Lung (tissue), 12 donors: ENCODE data around the gene CCNY. TPM values are rescaled to one million over a fixed set of nuclear protein-coding genes. Genes with fewer than 3 reads are reported as not detected.

Experiments used
- ATAC-seq: fragments of 200-7000 bp; cut with Tn5 transposase; one replicate; pipeline ENCODE4 v1.9.1; 2020; ENCODE audit warnings: moderate number of reproducible peaks; ENCODE audit not compliant: insufficient read depth, low FRiP score
- DNase-seq, 3 donors: peaks; one replicate each; pipeline ENCODE4 v3.0.0-alpha.2; 2013 to 2017
- H3K27ac ChIP-seq, 2 donors: one replicate each; pipeline ENCODE4 v1.5.1; 2013; ENCODE audit warnings: mild to moderate bottlenecking in 2 of 2, moderate library complexity in 2 of 2, control low read depth in 1 of 2, inconsistent platforms in 1 of 2, low read depth in 1 of 2, low read length in 1 of 2
- H3K27me3 ChIP-seq, 3 donors: one replicate each; pipeline ENCODE4 v1.5.1; 2013; ENCODE audit warnings: low read length in 2 of 3; ENCODE audit not compliant: control insufficient read depth in 3 of 3, insufficient read depth in 3 of 3
- H3K36me3 ChIP-seq, 4 donors: one replicate each; pipeline ENCODE4 v1.5.1; 2013; ENCODE audit warnings: low read length in 4 of 4, mild to moderate bottlenecking in 1 of 4, moderate library complexity in 1 of 4; ENCODE audit not compliant: control insufficient read depth in 4 of 4, insufficient read depth in 4 of 4
- H3K4me1 ChIP-seq, 5 donors: one replicate each; pipeline ENCODE4 v1.5.1; 2013; ENCODE audit warnings: low read length in 5 of 5, mild to moderate bottlenecking in 2 of 5, moderate library complexity in 1 of 5; ENCODE audit not compliant: control insufficient read depth in 5 of 5, insufficient read depth in 5 of 5
- H3K4me3 ChIP-seq: one replicate; pipeline ENCODE4 v1.5.1; 2013; ENCODE audit warnings: mild to moderate bottlenecking, control low read depth, moderate library complexity
- H3K9ac ChIP-seq, 2 donors: one replicate each; pipeline ENCODE4 v1.5.1; 2013; ENCODE audit warnings: low read length in 2 of 2, control low read depth in 1 of 2; ENCODE audit not compliant: insufficient read depth in 1 of 2
- H3K9me3 ChIP-seq, 4 donors: one replicate each; pipeline ENCODE4 v1.5.1; 2013; ENCODE audit warnings: low read length in 3 of 4, mild to moderate bottlenecking in 1 of 4, moderate library complexity in 1 of 4; ENCODE audit not compliant: control insufficient read depth in 4 of 4, insufficient read depth in 3 of 4
- WGBS, 2 donors: extraction: QIAGEN DNeasy Blood & Tissue Kit; methylation state at CpG; one replicate each; pipeline ENCODE4 v1.1.7; 2013; 5-methylcytosine and 5-hydroxymethylcytosine counted together
- polyA plus RNA-seq, 2 donors: library from polyadenylated mRNA; stranded (reverse); fragments of 200-250 nt; gene quantifications; one replicate each; pipeline ENCODE4 v1.2.1, GENCODE V29; 2013
- total RNA-seq, 2 donors: library from RNA; depleted of rRNA in 1 of 2; stranded (reverse); fragments of >200 nt in 1 of 2; gene quantifications; one replicate each; pipeline ENCODE4 v1.2.1, GENCODE V29; 2014 to 2021
- TF ChIP-seq, protein P1 (sequence below): IDR thresholded peaks from 2 replicates; pipeline ENCODE4 v1.5.1; 2012; ENCODE audit warnings: mild to moderate bottlenecking; ENCODE audit errors: control extremely low read depth, extremely low read depth
- donor health status: control.
- donor health status: control.
- donor health status: Bipolar disorder and iron deficiency.
- donor health status: healthy.
- donor health status: DM: yes; HTN: yes; CAD: no.

CCNY gene
- total and polyA plus RNA-seq, 4 donors: 26.6 to 63.0 (median 38.8) TPM

DNA sequence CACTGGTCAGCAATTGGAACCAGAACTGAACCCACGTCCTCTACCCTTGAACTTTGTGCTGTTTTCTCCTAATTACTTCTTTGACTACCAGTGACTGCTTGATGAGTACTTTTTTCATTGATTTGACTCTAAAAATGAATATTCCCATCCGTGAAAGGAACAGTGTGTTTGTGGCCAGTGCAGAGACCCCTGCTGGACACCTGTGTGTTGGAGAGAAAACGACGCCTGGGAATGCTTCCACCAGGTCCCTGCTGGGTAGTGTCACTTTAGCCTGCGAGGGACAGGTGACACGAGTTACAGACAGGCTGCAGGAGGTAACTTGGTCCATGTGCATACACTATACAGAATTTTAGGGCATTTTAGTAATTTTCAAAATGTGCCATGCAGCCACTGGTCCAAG, 262.1 kb downstream of the CCNY start:
- DNase-seq (no peak), ATAC-seq (no peak)
- Histone ChIP-seq H3K4me3 (no peak overlapping the region), H3K27ac (no peak overlapping the region), H3K9ac (no peak overlapping the region), H3K4me1 (peaks cover 0 to 1% (median 0%) of the 10 kb centered on the region in 5 donors), H3K36me3 (no peaks in the 10 kb centered on the region), H3K9me3 (peaks cover 0 to 7% (median 0%) of the 10 kb centered on the region in 4 donors), H3K27me3 (no peaks in the 10 kb centered on the region)
- TF ChIP-seq, protein P1, sequence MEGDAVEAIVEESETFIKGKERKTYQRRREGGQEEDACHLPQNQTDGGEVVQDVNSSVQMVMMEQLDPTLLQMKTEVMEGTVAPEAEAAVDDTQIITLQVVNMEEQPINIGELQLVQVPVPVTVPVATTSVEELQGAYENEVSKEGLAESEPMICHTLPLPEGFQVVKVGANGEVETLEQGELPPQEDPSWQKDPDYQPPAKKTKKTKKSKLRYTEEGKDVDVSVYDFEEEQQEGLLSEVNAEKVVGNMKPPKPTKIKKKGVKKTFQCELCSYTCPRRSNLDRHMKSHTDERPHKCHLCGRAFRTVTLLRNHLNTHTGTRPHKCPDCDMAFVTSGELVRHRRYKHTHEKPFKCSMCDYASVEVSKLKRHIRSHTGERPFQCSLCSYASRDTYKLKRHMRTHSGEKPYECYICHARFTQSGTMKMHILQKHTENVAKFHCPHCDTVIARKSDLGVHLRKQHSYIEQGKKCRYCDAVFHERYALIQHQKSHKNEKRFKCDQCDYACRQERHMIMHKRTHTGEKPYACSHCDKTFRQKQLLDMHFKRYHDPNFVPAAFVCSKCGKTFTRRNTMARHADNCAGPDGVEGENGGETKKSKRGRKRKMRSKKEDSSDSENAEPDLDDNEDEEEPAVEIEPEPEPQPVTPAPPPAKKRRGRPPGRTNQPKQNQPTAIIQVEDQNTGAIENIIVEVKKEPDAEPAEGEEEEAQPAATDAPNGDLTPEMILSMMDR: no peak
- WGBS, 2 donors: 44 to 53% methylated on average over 6 of the region's 6 CpGs

DNA sequence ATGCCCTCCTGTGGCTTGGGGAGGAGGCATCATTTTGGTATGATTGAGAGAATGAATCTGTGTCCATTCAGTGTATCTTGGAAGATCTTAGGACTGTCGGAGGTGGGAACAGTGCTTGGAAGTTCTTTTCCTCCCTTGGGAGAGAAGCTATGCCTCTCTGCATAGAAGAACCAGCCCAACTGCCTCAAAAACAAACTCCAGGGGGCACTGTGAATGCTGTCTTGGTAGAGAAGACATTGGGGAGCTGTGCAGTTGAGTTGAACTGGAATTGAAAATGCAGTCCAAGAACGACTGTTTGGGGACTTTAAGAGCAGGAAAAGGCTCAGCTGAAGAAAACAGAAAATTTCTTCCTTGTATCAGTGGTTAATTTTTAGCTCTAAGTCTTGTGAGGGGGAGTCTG, 263.9 kb downstream of the CCNY start:
- Histone ChIP-seq H3K4me1 (no peaks in the 10 kb centered on the region), H3K27ac (no peak overlapping the region), H3K9ac (no peak overlapping the region), H3K9me3 (peaks cover 0 to 7% (median 0%) of the 10 kb centered on the region in 4 donors), H3K4me3 (no peak overlapping the region), H3K27me3 (peaks cover 0 to 8% (median 0%) of the 10 kb centered on the region in 3 donors), H3K36me3 (no peaks in the 10 kb centered on the region)
- no peak for DNase-seq
- TF ChIP-seq, protein P1: no peak
- WGBS, 2 donors: 61 to 90% methylated on average over 2 of the region's 2 CpGs
- no peak for ATAC-seq

DNA sequence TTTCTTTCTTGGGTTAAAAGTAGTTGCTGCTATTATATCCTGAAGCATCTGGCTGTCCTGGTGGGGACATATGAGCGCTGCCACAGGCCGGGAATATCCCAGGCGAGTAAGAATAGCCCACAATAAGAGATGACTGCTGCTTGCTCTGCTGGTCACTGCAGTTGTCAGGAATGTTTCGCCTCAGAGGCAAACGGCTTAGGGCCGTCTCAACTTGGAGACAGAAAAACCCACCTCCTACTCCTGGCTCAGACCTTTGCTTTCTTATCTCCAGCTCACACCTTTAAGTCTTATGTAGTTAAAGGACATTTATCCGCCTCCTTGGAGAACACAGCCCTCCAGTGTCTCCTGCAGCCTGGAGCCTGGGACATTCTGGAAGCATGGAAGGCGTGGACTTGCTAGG, 268.9 kb downstream of the CCNY start, which contains the start of gene GJD4:
Gene GJD4, plus strand, starts transcription at position 151 of the 400 bp plus-strand sequence. Its CDS starts 227 bp downstream, at position 378.
- DNase-seq (peak in 1 of 3 donors; percentile 12), ATAC-seq (no peak)
- Histone ChIP-seq H3K27ac (no peak within 1 kb of the TSS), H3K36me3 (no peaks in the 10 kb centered on the region), H3K4me1 (peaks cover 0 to 18% (median 3%) of the 10 kb centered on the region in 5 donors), H3K4me3 (no peak within 1 kb of the TSS), H3K9ac (no peak within 1 kb of the TSS), H3K9me3 (peaks cover 0 to 14% (median 0%) of the 10 kb centered on the region in 4 donors), H3K27me3 (peaks cover 0 to 12% (median 1%) of the 10 kb centered on the region in 3 donors)
- TF ChIP-seq, protein P1: no peak
- 61 to 71% methylated on average over 8 of the region's 8 CpGs for WGBS, 2 donors

DNA sequence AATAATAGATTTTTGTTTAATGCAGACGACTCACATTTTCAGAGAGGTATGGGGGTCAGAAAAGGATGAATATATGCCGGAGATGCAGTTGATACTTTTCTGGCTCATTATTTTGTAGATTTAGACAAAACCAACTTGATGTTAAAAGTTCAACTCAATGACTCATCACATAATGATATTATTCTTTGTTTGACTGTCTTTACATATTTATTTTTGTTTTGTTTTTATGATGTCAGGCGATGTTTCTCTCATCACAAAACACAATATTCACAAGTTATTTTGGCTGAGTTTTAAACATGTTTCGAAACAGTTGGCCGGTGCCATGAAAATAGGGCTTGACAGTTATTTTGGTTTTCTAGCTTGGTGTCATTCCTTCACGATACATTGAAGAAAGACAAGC, 270.1 kb downstream of the CCNY start:
- Histone ChIP-seq H3K27ac (no peak overlapping the region), H3K4me3 (no peak overlapping the region), H3K9ac (no peak overlapping the region), H3K27me3 (peaks cover 0 to 12% (median 4%) of the 10 kb centered on the region in 3 donors), H3K4me1 (peaks cover 0 to 18% (median 3%) of the 10 kb centered on the region in 5 donors), H3K9me3 (peaks cover 0 to 14% (median 0%) of the 10 kb centered on the region in 4 donors), H3K36me3 (no peaks in the 10 kb centered on the region)
- ATAC-seq (no peak), DNase-seq (peak; percentile 43 to 92 (median 89))
- TF ChIP-seq, protein P1: no peak
- WGBS, 2 donors: 81 to 88% methylated on average over 6 of the region's 6 CpGs
